ENCODE data around the gene ARV1. TPM values are rescaled to one million over a fixed set of nuclear protein-coding genes. Genes with fewer than 3 reads are reported as not detected.
A peak's percentile ranks its signal among the peaks of the same experiment; 100 is the strongest.

Gene ARV1
- total RNA-seq, 2 experiments from 2014 or later, result 1.5 to 1.8 TPM

DNA sequence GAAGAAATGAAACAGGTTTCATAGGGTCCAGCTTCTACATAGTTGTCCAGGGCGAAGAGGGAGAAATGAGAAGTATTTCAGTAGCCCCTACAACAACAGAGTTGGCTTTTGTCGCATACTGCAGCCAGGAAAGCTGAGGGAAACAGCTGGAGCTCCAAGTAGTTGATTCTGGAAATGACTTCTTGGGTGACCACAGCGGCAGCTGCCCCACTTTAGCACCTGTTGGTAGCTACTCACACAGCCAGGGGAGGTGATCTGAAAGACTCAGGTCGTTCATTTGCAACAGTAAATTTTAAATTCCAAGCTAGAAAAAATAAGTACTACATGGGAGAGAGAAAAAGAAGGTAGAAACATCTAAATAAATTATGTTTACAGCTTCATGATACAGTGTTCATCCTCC is 2.5 kb upstream of the ARV1 start:
- Histone ChIP-seq H3K9me3 (ENCODE audit: control insufficient read depth in 1 of 2, insufficient read depth in 1 of 2, low read length in 2 of 2) (no peaks in the 10 kb centered on the region), H3K27me3 (ENCODE audit: control insufficient read depth in 1 of 2, insufficient read depth in 2 of 2, low read length in 2 of 2) (no peaks in the 10 kb centered on the region), H3K36me3 (ENCODE audit: insufficient read depth, low read length) (peaks cover 14% of the 10 kb centered on the region), H3K27ac (ENCODE audit: low read depth in 1 of 2, low read length in 2 of 2) (no peak overlapping the region), H3K4me1 (ENCODE audit: insufficient read depth, low read length) (peaks cover 68% of the 10 kb centered on the region), H3K4me3 (ENCODE audit: low read length) (no peak overlapping the region)
- peak overlapping the region; percentile 99 for H3K4me3 Mint-ChIP-seq
- ChIA-PET POLR2A (interaction anchor here (0.9 to 4.1 kb wide), 3 partner anchors 8 to 64 kb away, joined by 3 to 28 read pairs (median 4); partner anchors contain the start of gene FAM89A), CTCF (no interaction called here)
- H3K36me3 Mint-ChIP-seq (ENCODE audit: low read depth), result peaks cover 34% of the 10 kb centered on the region
- H3K27me3 Mint-ChIP-seq, result no peaks in the 10 kb centered on the region
- ATAC-seq (ENCODE audit: poor library complexity) (no peak), DNase-seq (no peak)
- no peaks in the 10 kb centered on the region for H3K9me3 Mint-ChIP-seq
- TF ChIP-seq, protein P1, sequence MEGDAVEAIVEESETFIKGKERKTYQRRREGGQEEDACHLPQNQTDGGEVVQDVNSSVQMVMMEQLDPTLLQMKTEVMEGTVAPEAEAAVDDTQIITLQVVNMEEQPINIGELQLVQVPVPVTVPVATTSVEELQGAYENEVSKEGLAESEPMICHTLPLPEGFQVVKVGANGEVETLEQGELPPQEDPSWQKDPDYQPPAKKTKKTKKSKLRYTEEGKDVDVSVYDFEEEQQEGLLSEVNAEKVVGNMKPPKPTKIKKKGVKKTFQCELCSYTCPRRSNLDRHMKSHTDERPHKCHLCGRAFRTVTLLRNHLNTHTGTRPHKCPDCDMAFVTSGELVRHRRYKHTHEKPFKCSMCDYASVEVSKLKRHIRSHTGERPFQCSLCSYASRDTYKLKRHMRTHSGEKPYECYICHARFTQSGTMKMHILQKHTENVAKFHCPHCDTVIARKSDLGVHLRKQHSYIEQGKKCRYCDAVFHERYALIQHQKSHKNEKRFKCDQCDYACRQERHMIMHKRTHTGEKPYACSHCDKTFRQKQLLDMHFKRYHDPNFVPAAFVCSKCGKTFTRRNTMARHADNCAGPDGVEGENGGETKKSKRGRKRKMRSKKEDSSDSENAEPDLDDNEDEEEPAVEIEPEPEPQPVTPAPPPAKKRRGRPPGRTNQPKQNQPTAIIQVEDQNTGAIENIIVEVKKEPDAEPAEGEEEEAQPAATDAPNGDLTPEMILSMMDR (IDR thresholded peaks at IDR 0.05), result no peak
- intact Hi-C loops (cut with DNase I, micrococcal nuclease), result loop anchor here (5.0 to 10.0 kb wide), 4 partner anchors 236 to 551 kb away; partner anchors contain the start of genes COG2 (in 1 of the 2), EXOC8 (in 1 of the 2), SPRTN (in 1 of the 2) and TSNAX (in 1 of the 2)
- H3K4me1 Mint-ChIP-seq (ENCODE audit: low read depth), result peaks cover 54% of the 10 kb centered on the region
- peak overlapping the region; percentile 94 for H3K27ac Mint-ChIP-seq

GRCh38 chr1:230976825-230977747 is 1.8 kb upstream of the ARV1 start:
- POLR2A ChIA-PET, result interaction anchor here (0.9 to 4.1 kb wide), 3 partner anchors 9 to 265 kb away, joined by 3 to 28 read pairs (median 4); partner anchors contain the start of gene FAM89A
- H3K4me3 Mint-ChIP-seq, result peak overlapping the region; percentile 99
- Histone ChIP-seq H3K9me3 (ENCODE audit: control insufficient read depth in 1 of 2, insufficient read depth in 1 of 2, low read length in 2 of 2) (no peaks in the 10 kb centered on the region), H3K27me3 (ENCODE audit: control insufficient read depth in 1 of 2, insufficient read depth in 2 of 2, low read length in 2 of 2) (no peaks in the 10 kb centered on the region), H3K27ac (ENCODE audit: low read depth in 1 of 2, low read length in 2 of 2) (peak overlapping the region; percentile 76 to 78), H3K4me3 (ENCODE audit: low read length) (peak overlapping the region; percentile 84), H3K36me3 (ENCODE audit: insufficient read depth, low read length) (peaks cover 21% of the 10 kb centered on the region), H3K4me1 (ENCODE audit: insufficient read depth, low read length) (peaks cover 62% of the 10 kb centered on the region)
- DNase-seq, result peak in 13 of 14 experiments; percentile 3 to 85 (median 33)
- H3K4me1 Mint-ChIP-seq (ENCODE audit: low read depth), result peaks cover 47% of the 10 kb centered on the region
- peak; percentile 16 for ATAC-seq (ENCODE audit: poor library complexity)
- H3K9me3 Mint-ChIP-seq, result no peaks in the 10 kb centered on the region
- peak overlapping the region; percentile 94 for H3K27ac Mint-ChIP-seq
- TF ChIP-seq, protein P1 (IDR thresholded peaks at IDR 0.05), result no peak
- no peaks in the 10 kb centered on the region for H3K27me3 Mint-ChIP-seq
- CTCF ChIA-PET, result interaction anchor here (0.7 to 1.6 kb wide), 2 partner anchors 17 to 23 kb away, joined by 3 to 5 read pairs; no protein-coding TSS in a partner anchor
- H3K36me3 Mint-ChIP-seq (ENCODE audit: low read depth), result peaks cover 34% of the 10 kb centered on the region
- intact Hi-C loops (cut with DNase I, micrococcal nuclease), result loop anchor here (5.0 to 10.0 kb wide), 4 partner anchors 235 to 550 kb away; partner anchors contain the start of genes COG2 (in 1 of the 2), EXOC8 (in 1 of the 2), SPRTN (in 1 of the 2) and TSNAX (in 1 of the 2)

- ChIA-PET POLR2A (interaction anchor here (0.6 to 4.1 kb wide), 10 partner anchors 9 to 360 kb away, joined by 3 to 28 read pairs (median 4); partner anchors contain the start of genes EXOC8, FAM89A and SPRTN), CTCF (interaction anchor here (0.7 to 1.6 kb wide), 7 partner anchors 16 to 234 kb away, joined by 3 to 6 read pairs (median 3); partner anchors contain the start of gene FAM89A)
- Histone ChIP-seq H3K4me3 (ENCODE audit: low read length) (peak overlapping the region; percentile 84), H3K9me3 (ENCODE audit: control insufficient read depth in 1 of 2, insufficient read depth in 1 of 2, low read length in 2 of 2) (no peaks in the 10 kb centered on the region), H3K27me3 (ENCODE audit: control insufficient read depth in 1 of 2, insufficient read depth in 2 of 2, low read length in 2 of 2) (no peaks in the 10 kb centered on the region), H3K36me3 (ENCODE audit: insufficient read depth, low read length) (peaks cover 21% of the 10 kb centered on the region), H3K27ac (ENCODE audit: low read depth in 1 of 2, low read length in 2 of 2) (peak overlapping the region; percentile 76 to 78), H3K4me1 (ENCODE audit: insufficient read depth, low read length) (peaks cover 58% of the 10 kb centered on the region)
- Mint-ChIP-seq H3K4me1 (ENCODE audit: low read depth) (peaks cover 39% of the 10 kb centered on the region), H3K27me3 (no peaks in the 10 kb centered on the region), H3K36me3 (ENCODE audit: low read depth) (peaks cover 34% of the 10 kb centered on the region), H3K27ac (peak overlapping the region; percentile 94), H3K4me3 (peak overlapping the region; percentile 99), H3K9me3 (no peaks in the 10 kb centered on the region)
- TF ChIP-seq, protein P1 (IDR thresholded peaks at IDR 0.05), result no peak
- DNase-seq (peak in 13 of 14 experiments; percentile 4 to 65 (median 14)), ATAC-seq (ENCODE audit: poor library complexity) (no peak)
- intact Hi-C loops (cut with DNase I, micrococcal nuclease), result loop anchor here (2.0 to 10.0 kb wide), 9 partner anchors 61 to 549 kb away; partner anchors contain the start of genes COG2 (in 2 of the 2), C1orf198 (in 1 of the 2), EXOC8 (in 1 of the 2) and GNPAT (in 1 of the 2)
These were observed 968 bp upstream of the ARV1 start for GRCh38 chr1:230977761-230978490.
